Stimulated activated CD4-positive, alpha-beta T cell treated with anti-CD3 and anti-CD28 coated beads, TNF-alpha, amount 100 ng/mL, for 4 hours (primary cell): ENCODE measurements around the gene LMX1A.

Experiments
- DNase-seq, 3 experiments: peaks; one replicate each; pipeline ENCODE4 v3.0.0-alpha.2; 2020; ENCODE audit warnings: low read depth in 3 of 3

LMX1A gene

DNA sequence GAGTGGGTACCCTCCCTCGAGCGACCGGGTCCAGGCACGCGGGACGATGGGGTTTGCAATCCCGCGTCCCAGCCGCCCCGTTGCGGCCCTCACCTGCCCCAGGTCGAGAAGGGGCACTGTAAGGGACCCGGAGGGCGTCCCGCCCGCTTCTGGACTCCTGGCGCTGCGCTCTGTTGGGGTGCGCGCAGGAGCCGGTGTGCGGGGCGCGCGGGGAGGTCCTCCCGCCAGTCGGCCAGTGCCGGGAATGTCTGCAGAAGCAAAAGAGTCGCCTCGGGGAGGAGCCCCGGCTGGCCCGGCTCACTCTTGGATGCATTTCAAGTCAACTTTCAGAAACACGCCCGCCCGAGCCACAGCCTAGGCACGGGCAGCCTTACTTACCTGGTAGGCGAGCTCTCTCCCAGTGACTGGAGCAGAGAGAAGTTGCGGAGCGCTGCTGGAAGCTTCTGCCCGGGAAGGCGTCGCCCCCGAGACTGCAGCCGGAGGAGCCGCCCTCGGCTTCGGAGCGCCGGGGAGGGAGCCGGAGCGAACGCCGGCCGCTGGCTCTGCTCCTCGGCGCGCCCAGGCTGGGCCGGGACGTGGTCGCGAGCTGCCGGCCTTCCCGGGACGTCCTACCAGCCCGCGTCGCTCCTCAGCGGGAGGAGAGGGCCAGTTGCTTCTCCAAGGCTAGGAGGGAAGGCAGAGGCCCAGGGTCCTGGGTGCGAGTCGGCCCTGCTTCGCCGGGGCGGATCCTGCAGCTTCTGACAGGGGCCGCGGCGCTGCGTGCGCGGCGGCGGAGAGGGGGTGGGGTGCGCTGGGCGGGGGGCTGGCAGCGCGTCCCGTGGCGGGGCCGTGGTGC is at the start of gene LMX1A:
Gene LMX1A, minus strand, starts transcription at position 739 of the 835 bp plus-strand sequence. CDS start 1,156 bp downstream, outside the sequence.
- DNase-seq = no peak

DNA sequence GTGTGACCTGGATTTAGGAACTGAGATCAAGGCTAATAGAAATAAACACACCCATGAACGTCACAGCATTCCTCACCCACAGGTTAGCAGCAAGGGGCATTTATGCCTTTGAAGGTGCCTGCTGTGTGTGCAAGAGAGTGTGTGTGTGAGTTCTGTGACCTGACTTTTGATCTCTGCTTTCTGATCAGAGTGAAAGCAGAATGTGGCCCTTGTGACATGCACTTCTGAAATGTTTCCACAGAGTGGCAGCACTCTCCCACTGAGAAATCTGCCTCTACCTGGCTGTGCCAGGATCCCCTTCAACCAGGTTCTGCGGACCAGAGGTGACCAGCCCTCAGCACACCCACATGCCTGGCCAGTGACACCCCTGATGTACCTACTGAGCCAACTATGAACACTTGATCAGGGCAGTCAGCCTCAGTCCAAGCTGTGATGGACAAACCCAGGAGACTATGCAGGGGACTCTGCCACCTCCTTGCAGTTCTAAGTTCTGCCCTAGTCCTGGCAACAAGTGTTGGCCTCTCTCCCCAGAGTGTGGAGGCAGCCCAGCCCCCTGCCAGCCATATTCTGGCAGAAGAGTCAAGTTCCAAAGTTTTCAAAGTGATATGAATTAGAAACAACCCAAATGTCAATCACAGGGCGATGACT is 47.4 kb upstream of the LMX1A start:
- DNase-seq = no peak

DNA sequence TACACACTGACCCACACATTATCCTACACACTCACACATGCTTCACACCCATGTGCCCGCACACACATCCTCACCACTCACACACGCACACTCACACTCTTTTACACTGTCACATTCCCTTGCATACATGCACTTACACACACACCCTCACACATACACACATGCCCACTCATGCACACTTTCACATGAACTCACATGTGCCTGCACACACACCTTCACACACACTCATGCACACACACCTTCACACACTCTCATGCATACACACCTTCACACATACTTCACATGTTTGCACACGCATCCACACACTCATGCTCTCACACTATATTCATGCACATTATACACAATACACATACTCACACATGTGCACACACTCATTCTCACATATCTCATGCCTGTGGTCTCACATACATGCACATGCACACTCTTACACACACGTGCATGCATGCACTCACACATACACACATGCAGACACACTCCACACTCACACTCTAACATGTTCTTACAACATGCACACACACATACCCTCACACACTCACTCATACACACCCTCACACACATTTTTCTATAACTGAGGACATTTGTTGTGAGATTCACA is 46.1 kb upstream of the LMX1A start:
- no peak for DNase-seq

DNA sequence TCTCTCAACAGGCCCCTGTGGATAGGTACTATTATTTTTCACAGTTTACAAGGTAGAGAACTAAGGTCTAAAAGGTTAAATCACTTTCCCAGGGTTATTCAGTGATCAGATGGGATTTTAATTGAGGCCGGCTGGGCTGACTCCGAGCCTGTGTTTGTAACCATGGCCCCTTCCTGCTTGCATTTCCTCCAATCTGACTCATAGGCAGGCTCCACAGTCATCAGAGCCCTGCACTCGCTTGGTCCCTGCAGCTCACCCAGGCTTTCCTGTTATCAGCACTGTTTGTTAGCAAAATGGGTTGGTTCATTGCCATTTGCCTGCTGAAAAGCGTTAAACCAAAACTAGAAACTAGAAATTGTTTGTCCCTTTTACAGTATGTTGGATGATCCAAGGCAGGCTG is 41.4 kb upstream of the LMX1A start:
- no peak for DNase-seq

DNA sequence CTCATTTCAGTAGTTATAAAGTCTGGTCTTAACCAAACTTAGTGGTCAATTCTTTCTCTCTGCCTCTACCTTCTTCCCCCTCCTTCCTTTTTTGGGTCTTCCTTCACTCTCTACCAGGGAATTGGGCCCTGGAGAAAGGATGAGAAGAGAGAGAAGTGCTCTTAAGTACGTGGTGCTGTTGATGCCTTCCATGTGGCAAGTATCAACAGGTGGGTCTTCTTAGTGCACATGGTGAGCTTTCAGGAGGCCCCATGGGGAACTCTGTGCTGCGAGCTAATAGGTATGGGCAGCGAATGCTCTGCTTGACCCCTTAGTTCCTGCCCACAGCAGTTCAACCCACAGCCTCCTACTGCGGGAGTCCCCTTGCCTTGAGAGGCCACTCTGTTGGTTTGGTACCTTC is 39.4 kb upstream of the LMX1A start:
- DNase-seq = no peak

DNA sequence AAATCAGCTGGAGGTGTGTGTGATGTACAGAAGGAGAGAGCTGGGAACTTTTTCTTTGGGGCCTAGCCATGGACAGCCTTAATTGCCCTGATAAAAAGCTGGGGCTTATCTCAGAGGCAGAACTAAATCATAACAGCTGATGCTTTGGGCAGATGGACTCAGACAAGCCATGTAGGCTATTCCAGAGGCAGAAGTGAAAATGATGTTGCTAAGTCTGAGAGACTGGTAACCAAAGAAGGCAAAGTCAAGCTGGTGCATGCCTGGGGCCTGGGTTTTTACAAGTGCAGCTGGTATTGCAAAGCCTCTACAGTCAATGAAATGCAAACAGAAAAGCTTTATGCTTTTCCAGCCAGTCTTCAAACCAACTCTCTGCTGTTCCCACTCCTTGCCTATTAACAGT is 39.0 kb upstream of the LMX1A start:
- no peak for DNase-seq

DNA sequence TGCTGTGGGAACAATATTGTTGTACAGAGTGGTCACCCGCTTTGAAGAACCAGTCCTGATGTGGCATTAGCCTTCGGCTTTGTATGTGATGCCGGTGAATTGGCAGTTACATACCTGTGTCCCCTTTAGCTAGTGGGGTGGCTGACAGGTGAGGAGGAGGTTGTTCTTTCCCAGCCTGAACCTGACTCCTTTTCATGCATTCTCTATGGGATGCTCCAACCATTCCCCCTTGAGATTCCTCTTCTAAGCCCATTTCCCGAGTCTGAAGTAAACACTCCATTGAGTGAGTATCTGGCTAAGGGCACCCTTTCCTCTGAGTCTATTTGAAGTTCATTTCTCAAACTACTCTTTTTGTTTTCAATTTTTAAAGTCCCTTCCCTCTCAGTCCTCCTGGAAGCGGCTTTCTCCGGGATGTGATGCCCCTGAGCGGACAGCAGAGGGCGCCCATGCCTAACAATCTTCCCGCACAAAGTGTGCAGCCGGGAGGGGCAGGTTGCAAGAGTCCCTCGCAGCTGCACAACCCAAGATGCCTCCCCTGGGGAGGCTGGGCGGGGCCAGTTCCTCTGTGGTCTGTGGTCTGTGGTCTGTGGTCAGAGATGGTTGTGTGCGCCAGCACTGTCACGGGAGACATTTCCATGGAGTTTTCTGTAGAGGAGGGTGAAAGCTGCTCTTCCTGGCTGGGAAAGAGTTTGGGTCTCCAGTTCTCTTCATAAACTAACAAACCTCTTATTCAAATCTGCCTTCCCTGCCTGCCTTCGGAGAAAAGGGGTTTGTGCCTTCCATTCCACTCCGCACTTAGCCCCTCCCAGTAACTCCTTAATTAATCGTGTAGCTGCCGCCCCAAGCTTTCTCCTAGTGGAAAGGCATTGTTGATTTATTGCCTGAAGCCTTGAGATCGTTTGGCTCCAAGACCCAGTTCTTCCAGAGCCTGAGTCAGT is 36.4 kb upstream of the LMX1A start:
- DNase-seq = peak; percentile 46 to 79 (median 71)

DNA sequence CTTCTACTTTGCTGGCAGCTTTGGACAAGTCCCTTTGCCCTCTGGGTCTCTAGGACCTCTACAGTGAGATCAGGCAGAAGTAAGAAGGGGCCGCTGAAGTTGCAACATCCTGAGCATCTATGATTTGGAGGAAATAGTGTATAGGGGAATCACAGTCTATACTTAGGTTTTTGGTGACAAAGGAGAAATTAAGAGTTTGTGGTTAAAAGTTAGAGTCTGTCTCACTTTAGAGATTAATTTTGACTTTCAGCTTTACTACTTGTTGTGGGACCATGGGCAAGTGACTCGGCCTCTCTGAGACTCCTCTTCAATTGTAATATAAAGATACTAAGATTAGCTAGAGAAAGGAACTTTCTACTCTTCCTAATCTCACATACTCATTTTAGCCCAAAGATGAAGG is 33.1 kb upstream of the LMX1A start:
- DNase-seq = no peak

DNA sequence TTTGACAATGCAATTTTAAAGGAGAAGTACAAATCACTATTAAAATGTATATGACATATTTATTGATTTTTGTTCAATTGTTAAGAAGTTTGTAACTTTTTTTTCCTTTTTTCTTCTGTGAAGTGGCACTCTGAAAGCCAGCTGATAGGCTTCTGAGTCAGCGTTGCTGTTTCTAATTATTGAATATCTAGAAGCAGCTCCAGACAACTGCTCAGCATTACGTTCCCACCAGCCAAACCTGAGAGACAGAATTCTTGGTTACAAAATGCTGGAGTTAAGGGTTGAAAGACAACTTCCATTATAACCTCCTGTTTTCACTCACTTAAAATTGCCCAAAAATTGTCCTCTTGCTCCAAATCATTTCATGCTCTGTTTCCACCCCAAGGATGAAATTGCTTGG is 31.4 kb upstream of the LMX1A start:
- DNase-seq = no peak

DNA sequence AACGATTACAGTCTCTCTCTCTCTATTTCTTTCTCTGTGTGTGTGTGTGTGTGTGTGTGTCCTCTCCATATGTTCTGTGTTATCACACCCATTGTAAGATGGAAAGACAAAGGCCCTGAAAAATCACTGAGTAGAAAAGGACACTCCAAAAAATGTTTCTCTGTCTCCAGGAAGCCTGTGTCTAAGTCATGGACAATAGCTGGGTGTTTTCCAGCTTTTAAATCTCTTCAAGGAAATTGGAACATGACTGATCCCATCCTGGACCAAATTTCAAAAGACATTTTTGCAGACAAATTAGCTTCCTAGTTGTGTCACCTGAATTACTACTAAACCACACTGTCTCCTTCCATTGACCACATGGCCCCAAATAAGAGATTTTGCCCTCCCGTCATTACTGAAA is 31.0 kb upstream of the LMX1A start:
- DNase-seq = no peak

DNA sequence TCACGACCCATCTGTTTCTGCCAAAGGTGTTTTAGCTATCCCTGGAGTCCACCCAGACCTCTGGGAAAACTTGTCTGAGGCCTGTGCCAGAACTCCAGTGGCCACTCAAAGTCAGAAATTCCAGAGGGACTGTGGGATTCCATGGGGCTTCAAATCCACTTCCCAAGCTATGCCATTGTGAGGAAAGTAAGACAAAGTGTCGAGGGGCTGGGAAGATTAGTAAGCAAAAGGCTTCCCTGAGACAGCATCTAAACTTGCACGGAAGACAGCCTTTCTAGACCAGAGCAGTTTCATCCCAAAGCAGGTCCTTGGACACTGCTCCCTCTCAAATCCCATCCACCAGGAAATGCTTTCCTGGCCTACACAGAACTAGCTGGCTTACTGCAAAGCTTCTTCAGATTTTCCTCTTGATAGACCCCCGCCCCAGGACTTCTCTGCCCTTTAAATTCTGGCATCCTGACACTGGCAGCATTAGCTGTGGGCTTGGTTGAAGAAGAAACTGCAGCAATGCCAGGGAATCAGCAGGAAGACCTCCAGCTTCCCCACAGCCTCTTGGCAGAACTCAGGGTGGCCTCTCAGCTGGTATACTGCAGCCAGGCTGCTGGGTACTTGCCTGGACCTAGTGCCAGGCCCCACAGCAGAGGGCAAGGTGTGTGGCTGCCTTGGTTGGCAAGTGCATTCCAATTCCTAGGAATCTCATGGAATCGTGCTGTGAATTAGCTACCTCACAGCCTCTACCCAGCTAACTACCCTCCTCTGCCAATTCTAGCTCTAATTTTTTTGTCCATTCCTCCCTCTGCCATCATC is 27.3 kb upstream of the LMX1A start:
- no peak for DNase-seq

DNA sequence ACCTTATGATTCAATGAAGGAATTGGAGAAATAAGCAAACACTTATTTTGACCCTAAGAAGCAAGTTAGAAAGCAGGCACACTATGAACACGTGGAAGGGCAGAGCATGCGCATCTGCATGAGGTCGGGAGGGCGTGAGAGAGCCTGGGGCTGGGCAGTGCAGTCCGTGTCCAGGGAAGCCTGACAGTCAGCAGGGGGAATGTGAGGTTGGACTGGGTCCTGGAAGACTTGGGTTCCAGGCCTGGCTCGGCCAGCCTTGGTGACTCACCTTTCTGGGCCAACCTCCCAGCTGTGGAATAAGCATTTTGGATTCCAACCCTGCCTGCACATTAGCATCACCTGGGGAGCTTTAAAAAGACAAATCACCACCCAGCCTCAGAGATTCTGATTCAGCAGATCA is 26.6 kb upstream of the LMX1A start:
- no peak for DNase-seq

DNA sequence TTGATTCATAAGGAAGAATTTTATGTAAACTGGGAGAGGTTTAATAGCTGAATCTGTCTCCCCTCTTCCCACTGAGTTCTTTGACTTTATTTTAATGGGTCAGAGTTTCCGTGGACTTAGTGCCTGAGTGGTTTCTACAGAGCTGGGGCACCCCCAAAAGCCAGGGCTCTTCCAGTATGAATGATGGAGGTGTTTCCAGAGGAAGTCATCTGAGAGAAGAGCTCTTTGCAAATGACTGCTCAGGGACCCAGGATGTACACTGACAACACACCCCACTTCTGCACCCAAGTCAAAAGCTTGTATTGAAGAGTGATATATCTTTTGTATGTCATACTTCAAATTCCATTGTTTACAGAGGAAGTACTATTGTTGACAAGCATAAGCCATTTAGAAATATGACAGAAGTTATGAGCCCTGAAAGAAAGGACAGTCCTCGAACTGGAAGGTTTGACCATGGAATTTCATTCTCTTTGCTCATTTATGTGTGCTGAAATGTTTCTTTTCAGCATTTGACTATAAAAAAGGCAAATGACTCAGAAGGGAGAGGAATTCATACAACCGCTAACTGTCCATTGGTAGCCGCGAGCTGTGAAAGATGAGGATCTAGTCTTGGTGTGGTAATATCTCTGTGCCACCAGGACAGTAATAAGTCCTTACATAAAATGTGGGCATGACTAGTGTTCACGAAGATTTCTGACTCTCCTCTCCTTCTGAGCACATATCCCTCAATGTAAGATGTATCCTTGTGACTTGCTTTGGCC is 25.4 kb upstream of the LMX1A start:
- no peak for DNase-seq

DNA sequence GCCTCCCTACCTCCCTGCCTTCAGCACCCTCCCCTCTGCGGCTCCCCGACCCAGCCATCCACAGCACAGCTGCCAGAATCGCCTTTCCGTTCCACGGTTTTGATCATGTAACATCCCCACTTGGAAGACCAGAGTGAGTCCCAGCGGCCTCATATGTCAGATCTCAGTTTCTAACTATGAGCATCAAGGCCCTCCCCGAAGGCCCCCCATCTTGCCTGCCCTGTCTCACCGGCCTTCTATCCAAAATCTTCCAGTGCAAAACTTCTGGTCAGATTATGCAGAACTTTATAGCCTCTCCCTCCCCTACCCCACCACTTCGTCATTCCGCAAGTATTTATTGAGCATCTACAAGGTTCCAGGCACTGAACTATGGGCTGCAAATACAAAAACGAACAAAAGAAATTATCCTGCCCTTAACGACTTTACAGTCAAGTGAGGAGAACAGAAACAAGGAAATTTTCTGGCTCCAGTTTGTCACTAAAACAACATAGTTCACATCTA is 20.3 kb upstream of the LMX1A start:
- no peak for DNase-seq

DNA sequence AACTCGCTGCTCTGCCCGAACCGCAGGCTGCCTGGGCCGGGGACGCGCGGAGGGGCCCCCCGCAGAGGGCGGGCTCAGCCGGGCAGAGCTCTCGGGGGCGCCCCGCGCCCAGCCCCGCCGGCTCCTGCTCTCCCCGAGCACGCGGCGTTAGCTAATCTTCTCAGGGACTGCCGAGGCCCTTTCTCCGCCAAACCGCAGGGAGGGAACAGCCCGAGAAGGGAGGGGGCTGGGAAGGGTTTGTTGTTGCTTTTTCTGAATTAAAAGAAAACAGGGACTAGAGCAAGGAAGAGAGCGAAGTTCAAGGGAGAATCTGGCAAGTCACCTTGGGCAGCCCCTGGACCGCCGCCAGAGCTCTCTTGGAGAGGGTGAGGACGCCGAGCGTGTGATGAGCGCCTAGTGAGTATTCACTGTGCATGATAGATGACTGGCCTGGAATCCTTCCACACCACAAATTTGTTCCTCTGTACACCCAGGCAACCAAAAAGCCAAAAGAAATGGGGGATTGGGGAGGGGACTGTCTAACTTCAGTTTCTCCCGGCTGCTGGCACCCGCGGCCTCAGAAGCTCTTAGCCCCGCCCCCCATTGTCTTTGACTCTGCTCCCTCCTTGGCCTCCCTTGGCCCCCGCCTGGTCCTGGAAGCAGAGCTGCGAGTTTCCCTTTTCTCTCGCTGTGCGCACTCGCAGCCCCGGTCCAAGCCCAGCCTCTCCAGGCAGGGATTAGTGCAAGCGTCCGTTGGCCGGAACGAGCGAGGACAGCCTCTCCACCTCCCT is 19.7 kb upstream of the LMX1A start:
- DNase-seq = peak in 1 of 3 experiments; percentile 7

DNA sequence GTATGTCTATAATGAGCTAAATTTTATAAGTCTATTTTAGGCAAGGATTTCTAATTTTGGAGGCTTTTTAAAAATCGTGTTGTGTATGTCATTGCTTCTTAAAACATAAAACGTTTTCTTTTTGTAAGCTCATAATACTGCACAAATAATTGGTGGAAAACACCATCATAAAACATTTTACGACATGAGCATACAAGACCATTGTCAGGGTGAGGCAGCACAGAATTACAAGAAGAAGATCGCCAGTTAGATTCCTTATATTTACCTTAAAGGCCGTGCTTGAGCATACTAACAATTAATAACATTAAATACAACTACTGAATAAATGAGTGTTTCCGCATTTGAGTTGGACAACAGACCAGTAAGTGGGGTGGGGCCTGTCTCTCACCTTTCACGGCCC is 19.1 kb upstream of the LMX1A start:
- DNase-seq = no peak

DNA sequence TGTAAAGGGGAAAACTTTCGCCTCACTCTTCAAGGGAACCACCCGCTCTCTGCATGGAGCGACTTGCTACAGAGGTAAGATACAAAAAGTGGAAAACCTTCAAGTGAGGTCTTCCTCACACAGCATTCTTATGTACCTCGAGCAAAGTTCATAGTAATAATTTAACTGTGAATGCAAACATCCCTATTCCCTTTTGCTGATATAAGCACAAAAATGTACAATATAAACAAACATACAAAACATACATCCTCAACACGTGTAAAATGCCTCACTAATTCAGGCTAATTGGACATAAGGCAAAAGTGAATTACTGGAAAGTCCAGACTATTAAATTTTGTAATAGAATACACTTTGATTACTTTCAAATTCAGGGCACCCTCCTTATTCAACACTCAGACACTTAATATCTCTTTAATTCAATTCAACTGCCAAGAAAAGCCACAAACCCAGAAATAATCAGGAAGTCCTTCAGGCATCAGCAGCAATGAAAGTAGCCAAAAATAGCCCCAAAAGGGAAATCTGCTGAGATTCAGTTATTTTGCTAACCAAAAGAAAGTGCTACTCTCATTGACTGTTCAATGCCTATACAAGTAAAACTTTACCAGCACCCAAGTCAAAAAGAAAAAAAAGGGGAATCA is 15.2 kb upstream of the LMX1A start:
- no peak for DNase-seq

DNA sequence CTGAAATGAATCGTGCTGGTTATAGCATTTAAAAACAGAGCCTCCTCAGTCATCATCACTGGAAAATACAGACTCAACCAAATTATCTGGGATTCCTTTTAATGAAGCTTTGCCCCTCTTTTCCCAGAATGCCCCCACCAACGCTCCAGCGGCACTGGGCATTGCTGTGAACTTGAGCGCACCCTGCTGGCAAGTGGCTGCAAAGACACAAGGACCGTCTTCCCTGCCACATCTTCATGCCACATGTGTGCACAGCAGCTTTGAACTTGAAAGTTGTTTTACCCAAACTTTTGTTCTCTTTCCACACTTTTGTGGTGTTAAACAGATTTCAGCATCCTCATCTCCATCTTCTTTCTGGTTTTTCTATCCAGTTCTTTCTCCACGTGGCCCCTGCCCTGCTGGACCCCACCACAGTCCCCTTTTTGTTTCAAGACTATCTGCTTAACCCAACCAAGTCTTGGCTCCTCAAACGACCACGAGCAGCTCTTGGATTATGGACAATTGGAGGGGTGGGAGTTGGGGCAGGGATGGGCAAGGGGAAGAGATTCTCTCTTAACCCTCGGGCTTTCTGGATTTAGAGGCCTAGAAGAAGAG is 12.8 kb upstream of the LMX1A start:
- peak; percentile 11 to 31 (median 19) for DNase-seq
